ENCODE data around the gene CD2AP. TPM values are rescaled to one million over a fixed set of nuclear protein-coding genes. Genes with fewer than 3 reads are reported as not detected.

CD2AP gene
- total and polyA plus RNA-seq, 3 donors from 2014 or later = 10.4 to 35.7 (median 33.5) TPM

- WGBS, 2 donors = 75 to 85% methylated on average over 1 of the region's 1 CpG
- TF ChIP-seq CTCF (IDR thresholded peaks at IDR 0.05) = no peak
- no peak for TF ChIP-seq POLR2A (IDR thresholded peaks at IDR 0.05)
- H3K4me1 ChIP-seq = no peaks in the 10 kb centered on the region
These were observed 125.6 kb downstream of the CD2AP start for GRCh38 chr6:47603227-47603626.

GRCh38 chr6:47603995-47604394, 126.4 kb downstream of the CD2AP start:
- no peak overlapping the region for H3K4me3 ChIP-seq
- H3K9me3 ChIP-seq = no peaks in the 10 kb centered on the region
- 60 to 64% methylated on average over 4 of the region's 4 CpGs for WGBS, 2 donors
- TF ChIP-seq CTCF (IDR thresholded peaks at IDR 0.05) = no peak
- no peak for TF ChIP-seq POLR2A (IDR thresholded peaks at IDR 0.05)
- no peak overlapping the region for H3K27ac ChIP-seq
- no peak for DNase-seq
- H3K36me3 ChIP-seq (ENCODE audit: low read depth, missing control alignments) = no peaks in the 10 kb centered on the region
- intact Hi-C loops (cut with DNase I; ENCODE audit: low total_unique reads) = no loop called here
- H3K27me3 ChIP-seq = no peaks in the 10 kb centered on the region
- no peaks in the 10 kb centered on the region for H3K4me1 ChIP-seq

More at GRCh38 chr6:47603227-47603626, 125.6 kb downstream of the CD2AP start:
- H3K27ac ChIP-seq = no peak overlapping the region
- DNase-seq = no peak
- intact Hi-C loops (cut with DNase I; ENCODE audit: low total_unique reads) = no loop called here
- H3K4me3 ChIP-seq = no peak overlapping the region
- no peaks in the 10 kb centered on the region for H3K9me3 ChIP-seq
- H3K36me3 ChIP-seq (ENCODE audit: low read depth, missing control alignments) = no peaks in the 10 kb centered on the region
- no peaks in the 10 kb centered on the region for H3K27me3 ChIP-seq

GRCh38 chr6:47621838-47622449, 144.4 kb downstream of the CD2AP start:
- intact Hi-C loops (cut with DNase I; ENCODE audit: low total_unique reads) = no loop called here
- 76 to 93% methylated on average over 9 to 12 of the region's 12 CpGs for WGBS, 2 donors

GRCh38 chr6:47626782-47627181, 149.2 kb downstream of the CD2AP start:
- H3K9me3 ChIP-seq = no peaks in the 10 kb centered on the region
- H3K4me1 ChIP-seq = no peaks in the 10 kb centered on the region
- intact Hi-C loops (cut with DNase I; ENCODE audit: low total_unique reads) = no loop called here
- no peak overlapping the region for H3K4me3 ChIP-seq
- TF ChIP-seq CTCF (IDR thresholded peaks at IDR 0.05) = no peak
- no peak for TF ChIP-seq POLR2A (IDR thresholded peaks at IDR 0.05)
- H3K36me3 ChIP-seq (ENCODE audit: low read depth, missing control alignments) = no peaks in the 10 kb centered on the region
- no peaks in the 10 kb centered on the region for H3K27me3 ChIP-seq
- WGBS, 2 donors = 75 to 90% methylated on average over 2 of the region's 2 CpGs
- DNase-seq = no peak
- no peak overlapping the region for H3K27ac ChIP-seq

More at GRCh38 chr6:47621838-47622449, 144.4 kb downstream of the CD2AP start:
- TF ChIP-seq POLR2A (IDR thresholded peaks at IDR 0.05) (no peak), CTCF (IDR thresholded peaks at IDR 0.05) (no peak)
- Histone ChIP-seq H3K4me1 (no peaks in the 10 kb centered on the region), H3K27me3 (no peaks in the 10 kb centered on the region), H3K36me3 (ENCODE audit: low read depth, missing control alignments) (no peaks in the 10 kb centered on the region), H3K27ac (no peak overlapping the region), H3K4me3 (no peak overlapping the region), H3K9me3 (no peaks in the 10 kb centered on the region)
- no peak for DNase-seq
